22Rv1 (cell line): ENCODE results near the gene NBAS.

Experiments used
- ZFX ChIP-seq: fragments of 450-650 bp; IDR thresholded peaks from 2 replicates; pipeline ENCODE4 v1.6.1; 2017; ENCODE audit warnings: antibody characterized with exemption, borderline replicate concordance
- TF ChIP-seq, protein P1 (sequence below): fragments of 450-650 bp; IDR thresholded peaks from 2 replicates; pipeline ENCODE4 v1.5.1; 2017; ENCODE audit warnings: mild to moderate bottlenecking

DNA sequence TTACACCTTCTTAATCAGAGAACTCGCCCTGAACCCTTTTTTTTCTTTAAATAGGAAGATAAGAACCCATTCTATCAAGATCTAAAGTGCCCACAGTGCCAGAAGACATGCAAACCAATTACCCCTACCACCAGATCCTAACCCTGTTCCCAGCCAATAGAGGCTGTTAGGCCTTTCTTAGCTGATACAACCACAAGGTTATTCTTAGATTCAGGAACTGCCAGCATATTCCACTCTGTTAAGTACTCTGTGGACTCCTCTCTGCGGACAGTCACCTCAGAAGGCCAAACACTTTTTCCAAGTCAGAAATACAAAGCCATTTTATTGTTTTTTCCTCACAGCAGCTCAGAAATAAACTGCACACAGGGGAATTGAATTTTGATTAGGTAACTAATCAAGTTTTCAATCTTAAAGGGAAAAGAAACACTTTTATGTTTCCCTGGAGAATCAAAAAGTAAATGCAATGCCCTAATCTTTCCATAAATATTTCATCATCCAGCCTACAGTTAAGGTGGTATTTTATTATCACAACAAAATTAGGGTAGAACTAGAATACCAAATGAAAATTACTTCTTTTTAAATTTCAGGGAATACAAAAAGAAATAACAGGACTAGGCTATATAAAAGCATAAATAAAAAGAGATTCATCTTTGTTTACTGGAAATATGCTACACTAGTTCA is 111.4 kb downstream of the NBAS start:
- TF ChIP-seq, protein P1, sequence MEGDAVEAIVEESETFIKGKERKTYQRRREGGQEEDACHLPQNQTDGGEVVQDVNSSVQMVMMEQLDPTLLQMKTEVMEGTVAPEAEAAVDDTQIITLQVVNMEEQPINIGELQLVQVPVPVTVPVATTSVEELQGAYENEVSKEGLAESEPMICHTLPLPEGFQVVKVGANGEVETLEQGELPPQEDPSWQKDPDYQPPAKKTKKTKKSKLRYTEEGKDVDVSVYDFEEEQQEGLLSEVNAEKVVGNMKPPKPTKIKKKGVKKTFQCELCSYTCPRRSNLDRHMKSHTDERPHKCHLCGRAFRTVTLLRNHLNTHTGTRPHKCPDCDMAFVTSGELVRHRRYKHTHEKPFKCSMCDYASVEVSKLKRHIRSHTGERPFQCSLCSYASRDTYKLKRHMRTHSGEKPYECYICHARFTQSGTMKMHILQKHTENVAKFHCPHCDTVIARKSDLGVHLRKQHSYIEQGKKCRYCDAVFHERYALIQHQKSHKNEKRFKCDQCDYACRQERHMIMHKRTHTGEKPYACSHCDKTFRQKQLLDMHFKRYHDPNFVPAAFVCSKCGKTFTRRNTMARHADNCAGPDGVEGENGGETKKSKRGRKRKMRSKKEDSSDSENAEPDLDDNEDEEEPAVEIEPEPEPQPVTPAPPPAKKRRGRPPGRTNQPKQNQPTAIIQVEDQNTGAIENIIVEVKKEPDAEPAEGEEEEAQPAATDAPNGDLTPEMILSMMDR, result no peak
- no peak for TF ChIP-seq ZFX
